A673 (cell line): ENCODE measurements around the gene ZNF444. TPM values are rescaled to one million over a fixed set of nuclear protein-coding genes. Genes with fewer than 3 reads are reported as not detected.

ENCODE experiments used
- BruUV-seq: library from RNA; stranded (reverse); fragments of 400-500 nt; replicated peaks from 2 replicates; lab custom pipeline; 2021; lab: Mats Ljungman, UMichigan
- CTCF ChIA-PET: fragments of 300-600 bp; sonication (Branson Sonifier 250); formaldehyde crosslinking; loops from one replicate; lab custom pipeline; 2022; ENCODE audit warnings: antibody characterized with exemption; lab: Charles Lee
- POLR2A ChIA-PET: fragments of 300-600 bp; sonication (Branson Sonifier 250); formaldehyde crosslinking; loops from one replicate; lab custom pipeline; 2022; ENCODE audit warnings: antibody characterized with exemption; ENCODE audit not compliant: low non-redundant PET; lab: Charles Lee
- DNase-seq: peaks from one replicate; pipeline ENCODE4 v3.0.0-alpha.2; 2015; ENCODE audit warnings: low spot score
- H3K27ac ChIP-seq: fragments of 200-600 bp; sonication (generic); 2 replicates; pipeline ENCODE4 v1.5.1; 2016; ENCODE audit warnings: mixed run types, low read depth, mild to moderate bottlenecking, mixed read lengths, antibody characterized with exemption, low read length; ENCODE audit not compliant: poor library complexity, severe bottlenecking
- H3K27me3 ChIP-seq: fragments of 200-600 bp; sonication (generic); replicated peaks from 2 replicates; pipeline ENCODE4 v1.6.1; 2017; ENCODE audit warnings: mixed run types, low read depth, mild to moderate bottlenecking, mixed read lengths, antibody characterized with exemption, low read length; ENCODE audit not compliant: insufficient read depth, poor library complexity
- H3K36me3 ChIP-seq: fragments of 200-600 bp; sonication (generic); 2 replicates; pipeline ENCODE4 v1.6.1; 2016; ENCODE audit warnings: mixed run types, mild to moderate bottlenecking, mixed read lengths, antibody characterized with exemption, low read length; ENCODE audit not compliant: insufficient read depth, poor library complexity, severe bottlenecking
- H3K4me1 ChIP-seq: fragments of 200-600 bp; sonication (generic); 2 replicates; pipeline ENCODE4 v1.6.1; 2017; ENCODE audit warnings: mixed run types, mild to moderate bottlenecking, mixed read lengths, antibody characterized with exemption, low read length; ENCODE audit not compliant: insufficient read depth, poor library complexity, severe bottlenecking
- H3K4me3 ChIP-seq: fragments of 200-600 bp; sonication (generic); 2 replicates; pipeline ENCODE4 v1.5.1; 2016; ENCODE audit warnings: low read depth, mixed run types, mild to moderate bottlenecking, mixed read lengths, low read length; ENCODE audit not compliant: poor library complexity, severe bottlenecking
- H3K9me3 ChIP-seq: fragments of 200-600 bp; sonication (generic); 2 replicates; pipeline ENCODE4 v1.6.1; 2016; ENCODE audit warnings: mixed run types, low read depth, mild to moderate bottlenecking, mixed read lengths, antibody characterized with exemption, low read length; ENCODE audit not compliant: poor library complexity, severe bottlenecking
- CTCF ChIP-seq: fragments of 300-800, 200-600 bp; sonication (generic); conservative IDR thresholded peaks from 2 replicates; pipeline ENCODE4 v1.5.1; 2017; ENCODE audit warnings: low read depth, mild to moderate bottlenecking, antibody characterized with exemption, low read length, moderate library complexity, mixed read lengths
- EZH2 ChIP-seq: fragments of 200-600 bp; sonication (generic); IDR thresholded peaks from 2 replicates; pipeline ENCODE4 v1.6.1; 2017; ENCODE audit warnings: borderline replicate concordance, low read depth, mild to moderate bottlenecking, mixed read lengths, antibody characterized with exemption, low read length; ENCODE audit not compliant: poor library complexity, severe bottlenecking
- intact Hi-C: fragments of 100-400 bp; cut with micrococcal nuclease; formaldehyde crosslinking; loops from one replicate; pipeline ENCODE4 v1.10.0; 2022; ENCODE audit not compliant: unreplicated experiment
- total RNA-seq: library from RNA; stranded (reverse); gene quantifications from 2 replicates; pipeline ENCODE4 v1.2.3, GENCODE V29; 2021

Gene ZNF444
- total RNA-seq, 1 experiment from 2014 or later: 45.3 TPM

DNA sequence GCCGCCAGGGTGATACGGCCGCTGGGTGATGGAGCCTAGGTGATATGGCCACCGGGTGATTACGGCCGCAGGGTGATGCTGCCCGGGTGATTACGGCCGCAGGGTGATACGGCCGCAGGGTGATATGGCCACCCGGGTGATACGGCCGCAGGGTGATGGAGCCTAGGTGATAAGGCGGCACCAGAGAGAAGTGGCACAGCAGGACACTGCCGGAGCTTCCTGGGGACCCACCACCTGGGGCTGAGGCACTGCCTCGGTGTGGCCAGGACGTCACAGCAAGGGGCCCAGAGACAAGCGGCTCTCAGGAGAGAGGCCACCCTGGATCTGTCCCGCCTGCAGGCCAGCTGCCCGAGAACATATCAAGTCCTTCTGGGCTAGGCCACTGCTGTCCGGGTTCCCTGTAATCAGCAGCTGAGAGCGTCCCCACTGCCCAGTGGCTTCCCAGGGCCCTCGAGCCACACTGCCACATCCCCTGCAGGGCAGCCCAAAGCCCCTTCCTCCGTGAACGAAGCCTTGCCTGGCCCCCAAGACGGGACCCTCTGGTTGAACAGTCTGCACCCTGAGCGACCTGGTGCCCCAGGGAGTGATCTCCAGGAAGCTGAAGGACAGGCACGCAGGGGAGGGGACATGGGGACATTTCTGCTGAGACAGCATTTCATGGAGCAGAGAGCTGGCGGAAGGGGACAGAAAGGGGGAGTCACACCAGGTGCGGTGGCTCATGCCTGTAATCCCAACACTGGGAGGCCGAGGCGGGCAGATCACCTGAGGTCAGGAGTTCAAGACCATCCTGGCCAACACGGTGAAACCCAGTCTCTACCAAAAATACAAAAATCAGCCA is 42.1 kb upstream of the ZNF444 start:
- CTCF ChIA-PET: interaction anchor here (0.6 kb wide), 1 partner anchor 155 kb away, joined by 4 read pairs; no protein-coding TSS in a partner anchor
- no peaks in the 10 kb centered on the region for H3K9me3 ChIP-seq
- H3K4me3 ChIP-seq: no peak overlapping the region
- intact Hi-C loops: no loop called here
- H3K27ac ChIP-seq: no peak overlapping the region
- BruUV-seq: no TSS peak
- no peak for DNase-seq
- POLR2A ChIA-PET: no interaction called here
- TF ChIP-seq EZH2: no peak
- no peak for TF ChIP-seq CTCF
- no peaks in the 10 kb centered on the region for H3K4me1 ChIP-seq
- peaks cover 6% of the 10 kb centered on the region for H3K36me3 ChIP-seq
- no peaks in the 10 kb centered on the region for H3K27me3 ChIP-seq

GRCh38 chr19:56099638-56100539 is 41.2 kb upstream of the ZNF444 start:
- TF ChIP-seq EZH2 (no peak), CTCF (no peak)
- no peak overlapping the region for H3K4me3 ChIP-seq
- intact Hi-C loops: no loop called here
- H3K4me1 ChIP-seq: no peaks in the 10 kb centered on the region
- ChIA-PET POLR2A (no interaction called here), CTCF (interaction anchor here (0.6 kb wide), 1 partner anchor 154 kb away, joined by 4 read pairs; no protein-coding TSS in a partner anchor)
- no TSS peak for BruUV-seq
- no peak for DNase-seq
- H3K9me3 ChIP-seq: no peaks in the 10 kb centered on the region
- H3K27ac ChIP-seq: no peak overlapping the region
- H3K27me3 ChIP-seq: no peaks in the 10 kb centered on the region
- H3K36me3 ChIP-seq: peaks cover 6% of the 10 kb centered on the region

DNA sequence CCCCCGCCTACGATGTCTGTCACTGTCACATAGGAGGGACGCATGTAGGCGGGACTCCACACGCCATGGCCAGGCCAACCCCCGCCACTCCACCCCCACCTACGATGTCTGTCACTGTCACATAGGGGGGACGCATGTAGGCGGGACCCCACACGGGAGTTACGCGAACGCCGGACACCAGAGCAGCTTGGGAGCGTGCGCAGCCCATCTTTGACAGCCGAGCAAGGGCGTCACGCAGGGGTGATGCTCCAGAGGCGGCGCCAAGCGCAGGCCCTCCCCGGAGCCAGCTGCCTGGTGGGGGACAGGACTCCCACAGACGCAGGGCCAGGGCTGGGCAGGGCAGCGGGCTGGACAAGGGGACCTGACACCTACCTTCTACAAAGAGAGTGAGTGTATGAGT is 40.0 kb upstream of the ZNF444 start:
- ChIA-PET POLR2A (no interaction called here), CTCF (no interaction called here)
- peaks cover 6% of the 10 kb centered on the region for H3K4me1 ChIP-seq
- no TSS peak for BruUV-seq
- H3K27me3 ChIP-seq: no peaks in the 10 kb centered on the region
- H3K4me3 ChIP-seq: no peak overlapping the region
- H3K9me3 ChIP-seq: no peaks in the 10 kb centered on the region
- TF ChIP-seq CTCF: no peak
- TF ChIP-seq EZH2: no peak
- intact Hi-C loops: no loop called here
- no peak overlapping the region for H3K27ac ChIP-seq
- peaks cover 6% of the 10 kb centered on the region for H3K36me3 ChIP-seq
- no peak for DNase-seq
